ENCODE data around the gene CLEC4D. TPM values are rescaled to one million over a fixed set of nuclear protein-coding genes. Genes with fewer than 3 reads are reported as not detected.

CLEC4D gene
- total and polyA plus RNA-seq, 2 experiments from 2014 or later = 0.24 to 0.90 TPM

GRCh38 chr12:8566525-8566924 is 53.2 kb downstream of the CLEC4D start:
- Mint-ChIP-seq H3K27me3 (ENCODE audit: insufficient read depth, low read depth, poor library complexity) (no peaks in the 10 kb centered on the region), H3K9me3 (peaks cover 28% of the 10 kb centered on the region), H3K4me1 (peaks cover 28% of the 10 kb centered on the region), H3K27ac (no peak overlapping the region), H3K36me3 (ENCODE audit: low read depth) (peaks cover 22% of the 10 kb centered on the region), H3K4me3 (no peak overlapping the region)
- no peak overlapping the region for H3K4me3 ChIP-seq
- H3K4me1 ChIP-seq (ENCODE audit: insufficient read depth) = peaks cover 29% of the 10 kb centered on the region
- H3K9me2 ChIP-seq (ENCODE audit: insufficient read depth) = no peaks in the 10 kb centered on the region
- H4K20me1 ChIP-seq (replicated peaks; ENCODE audit: insufficient read depth) = no peaks in the 10 kb centered on the region
- no peak for ATAC-seq
- H3K36me3 ChIP-seq (ENCODE audit: insufficient read depth) = no peaks in the 10 kb centered on the region
- DNase-seq (ENCODE audit: low spot score) = no peak
- H2AFZ ChIP-seq = no peak overlapping the region
- H3F3A ChIP-seq (replicated peaks; ENCODE audit: low read depth) = no peaks in the 10 kb centered on the region
- H3K4me2 ChIP-seq = no peak overlapping the region
- TF ChIP-seq NANOG (IDR thresholded peaks at IDR 0.05; ENCODE audit: borderline replicate concordance) (no peak), ETS1 (IDR thresholded peaks at IDR 0.05) (no peak), ZNF331 (CRISPR knock-in tag; IDR thresholded peaks at IDR 0.05; ENCODE audit: low read depth) (no peak), CREB1 (CRISPR knock-in tag; IDR thresholded peaks at IDR 0.05; ENCODE audit: low read depth) (no peak), CTCF (conservative IDR thresholded peaks at IDR 0.05; ENCODE audit: low read depth in 2 of 2) (no peak; a peak in 1 of 4 replicates), STAT1 (IDR thresholded peaks at IDR 0.05; ENCODE audit: unreplicated experiment) (no peak), POLR2AphosphoS5 (IDR thresholded peaks at IDR 0.05; ENCODE audit: low read depth) (no peak), ZNF114 (CRISPR knock-in tag; IDR thresholded peaks at IDR 0.05) (no peak), EZH2 (IDR thresholded peaks at IDR 0.05; ENCODE audit: low read depth, unreplicated experiment) (no peak), ZNF462 (CRISPR knock-in tag; IDR thresholded peaks at IDR 0.05) (no peak), REST (IDR thresholded peaks at IDR 0.05; ENCODE audit: unreplicated experiment) (no peak), JUNB (IDR thresholded peaks at IDR 0.05; ENCODE audit: unreplicated experiment) (no peak), EZH2phosphoT487 (IDR thresholded peaks at IDR 0.05; ENCODE audit: unreplicated experiment) (no peak)
- no peak overlapping the region for H3K27ac ChIP-seq (ENCODE audit: low read depth)
- H3K79me2 ChIP-seq (replicated peaks; ENCODE audit: insufficient read depth) = no peaks in the 10 kb centered on the region
- H3K27me3 ChIP-seq (ENCODE audit: insufficient read depth) = no peaks in the 10 kb centered on the region

Data from GM23338 (cell line).